H1 (cell line): ENCODE results near the gene SLC24A3.

Experiments used
- ATF3 ChIP-seq: IDR thresholded peaks from 2 replicates; pipeline ENCODE4 v1.6.1; 2011; ENCODE audit warnings: low read depth, mild to moderate bottlenecking, low read length; ENCODE audit not compliant: insufficient read depth
- CTCF ChIP-seq, 3 experiments: IDR thresholded peaks; 1 replicate in 2 of 3; 2 replicates in 1 of 3; pipeline versions ENCODE4 v1.5.1 to v1.6.1; 2011; ENCODE audit warnings: low read length in 3 of 3, mild to moderate bottlenecking in 3 of 3, inconsistent platforms in 2 of 3, low read depth in 1 of 3, moderate library complexity in 1 of 3; ENCODE audit not compliant: insufficient read depth in 1 of 3; ENCODE audit errors: control extremely low read depth in 1 of 3
- EZH2 ChIP-seq: fragments of 200-600 bp; sonication (generic); IDR thresholded peaks from 2 replicates; pipeline ENCODE4 v1.7.1; 2012; ENCODE audit warnings: low read depth, mild to moderate bottlenecking, moderate library complexity, low read length, inconsistent platforms; ENCODE audit not compliant: severe bottlenecking
- HDAC6 ChIP-seq: IDR thresholded peaks from one replicate; pipeline ENCODE4 v1.7.1; 2012; ENCODE audit warnings: low read depth, mild to moderate bottlenecking, inconsistent platforms, low read length, moderate library complexity
- NRF1 ChIP-seq: IDR thresholded peaks from 2 replicates; pipeline ENCODE4 v1.6.1; 2011; ENCODE audit warnings: mild to moderate bottlenecking, low read depth, low read length, improper control_type of control experiment
- POLR2A ChIP-seq, 2 experiments: IDR thresholded peaks; 1 replicate in 1 of 2; 2 replicates in 1 of 2; pipeline ENCODE4 v1.6.1; 2011; ENCODE audit warnings: low read depth in 2 of 2, low read length in 2 of 2, mild to moderate bottlenecking in 2 of 2; ENCODE audit errors: control extremely low read depth in 1 of 2
- POLR2AphosphoS5 ChIP-seq: IDR thresholded peaks from 2 replicates; pipeline ENCODE4 v1.6.1; 2011; ENCODE audit warnings: low read depth, low read length
- RFX5 ChIP-seq: IDR thresholded peaks from 2 replicates; pipeline ENCODE4 v1.6.1; 2011; ENCODE audit warnings: low read depth, low read length, improper control_type of control experiment, borderline replicate concordance
- SP1 ChIP-seq: IDR thresholded peaks from 2 replicates; pipeline ENCODE4 v1.6.1; 2011; ENCODE audit warnings: low read depth, low read length
- SP4 ChIP-seq: IDR thresholded peaks from 2 replicates; pipeline ENCODE4 v1.6.1; 2012; ENCODE audit warnings: low read length, inconsistent platforms
- TBP ChIP-seq: IDR thresholded peaks from 2 replicates; pipeline ENCODE4 v1.6.1; 2011; ENCODE audit warnings: low read depth, low read length, improper control_type of control experiment

- TF ChIP-seq POLR2AphosphoS5 (no peak), RFX5 (no peak), ATF3 (no peak), CTCF (IDR thresholded peaks at IDR 0.05; ENCODE audit: control extremely low read depth in 1 of 3, insufficient read depth in 1 of 3, low read depth in 1 of 3, low read length in 3 of 3) (no peak), POLR2A (IDR thresholded peaks at IDR 0.05; ENCODE audit: control extremely low read depth in 1 of 2, low read depth in 2 of 2, low read length in 2 of 2) (no peak), SP1 (no peak), SP4 (no peak), NRF1 (no peak), HDAC6 (no peak), EZH2 (no peak), TBP (no peak)
These were observed 266.0 kb downstream of the SLC24A3 start for GRCh38 chr20:19478320-19478895.
